Measurements from ENCODE around the gene DROSHA.

DNA sequence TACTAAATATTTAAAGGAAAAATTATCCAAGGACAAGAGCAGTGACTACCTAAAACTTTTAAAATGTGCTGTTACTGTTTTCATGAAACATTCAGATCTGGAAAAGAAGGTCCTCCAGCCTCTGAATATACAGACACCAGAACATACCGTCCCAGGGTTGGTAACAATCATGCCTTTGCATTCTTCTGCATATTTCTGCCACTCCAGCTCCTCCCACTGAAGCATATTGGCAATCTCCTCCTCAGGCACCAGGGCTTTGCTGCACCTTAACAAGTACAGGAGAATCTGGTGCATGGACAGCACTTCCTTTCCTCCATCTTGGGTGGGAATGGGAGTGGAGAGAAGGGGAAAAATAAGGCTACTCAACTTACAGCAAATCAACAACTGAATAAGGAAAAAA is 60.0 kb downstream of the DROSHA start:
- TF ChIP-seq, protein P1, sequence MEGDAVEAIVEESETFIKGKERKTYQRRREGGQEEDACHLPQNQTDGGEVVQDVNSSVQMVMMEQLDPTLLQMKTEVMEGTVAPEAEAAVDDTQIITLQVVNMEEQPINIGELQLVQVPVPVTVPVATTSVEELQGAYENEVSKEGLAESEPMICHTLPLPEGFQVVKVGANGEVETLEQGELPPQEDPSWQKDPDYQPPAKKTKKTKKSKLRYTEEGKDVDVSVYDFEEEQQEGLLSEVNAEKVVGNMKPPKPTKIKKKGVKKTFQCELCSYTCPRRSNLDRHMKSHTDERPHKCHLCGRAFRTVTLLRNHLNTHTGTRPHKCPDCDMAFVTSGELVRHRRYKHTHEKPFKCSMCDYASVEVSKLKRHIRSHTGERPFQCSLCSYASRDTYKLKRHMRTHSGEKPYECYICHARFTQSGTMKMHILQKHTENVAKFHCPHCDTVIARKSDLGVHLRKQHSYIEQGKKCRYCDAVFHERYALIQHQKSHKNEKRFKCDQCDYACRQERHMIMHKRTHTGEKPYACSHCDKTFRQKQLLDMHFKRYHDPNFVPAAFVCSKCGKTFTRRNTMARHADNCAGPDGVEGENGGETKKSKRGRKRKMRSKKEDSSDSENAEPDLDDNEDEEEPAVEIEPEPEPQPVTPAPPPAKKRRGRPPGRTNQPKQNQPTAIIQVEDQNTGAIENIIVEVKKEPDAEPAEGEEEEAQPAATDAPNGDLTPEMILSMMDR (conservative IDR thresholded peaks at IDR 0.05) = no peak
- TF ChIP-seq EZH2 (IDR thresholded peaks at IDR 0.05; ENCODE audit: low read depth) = no peak
